Activated naive CD8-positive, alpha-beta T cell treated with anti-CD3 and anti-CD28 coated beads, Interleukin-2, amount 50 U/mL, for 16 hours (primary cell): ENCODE results near the gene PLXNA4.

Experiments
- DNase-seq: peaks from one replicate; pipeline ENCODE4 v3.0.0-alpha.2; 2020; ENCODE audit warnings: low read depth, low spot score

PLXNA4 gene

DNA sequence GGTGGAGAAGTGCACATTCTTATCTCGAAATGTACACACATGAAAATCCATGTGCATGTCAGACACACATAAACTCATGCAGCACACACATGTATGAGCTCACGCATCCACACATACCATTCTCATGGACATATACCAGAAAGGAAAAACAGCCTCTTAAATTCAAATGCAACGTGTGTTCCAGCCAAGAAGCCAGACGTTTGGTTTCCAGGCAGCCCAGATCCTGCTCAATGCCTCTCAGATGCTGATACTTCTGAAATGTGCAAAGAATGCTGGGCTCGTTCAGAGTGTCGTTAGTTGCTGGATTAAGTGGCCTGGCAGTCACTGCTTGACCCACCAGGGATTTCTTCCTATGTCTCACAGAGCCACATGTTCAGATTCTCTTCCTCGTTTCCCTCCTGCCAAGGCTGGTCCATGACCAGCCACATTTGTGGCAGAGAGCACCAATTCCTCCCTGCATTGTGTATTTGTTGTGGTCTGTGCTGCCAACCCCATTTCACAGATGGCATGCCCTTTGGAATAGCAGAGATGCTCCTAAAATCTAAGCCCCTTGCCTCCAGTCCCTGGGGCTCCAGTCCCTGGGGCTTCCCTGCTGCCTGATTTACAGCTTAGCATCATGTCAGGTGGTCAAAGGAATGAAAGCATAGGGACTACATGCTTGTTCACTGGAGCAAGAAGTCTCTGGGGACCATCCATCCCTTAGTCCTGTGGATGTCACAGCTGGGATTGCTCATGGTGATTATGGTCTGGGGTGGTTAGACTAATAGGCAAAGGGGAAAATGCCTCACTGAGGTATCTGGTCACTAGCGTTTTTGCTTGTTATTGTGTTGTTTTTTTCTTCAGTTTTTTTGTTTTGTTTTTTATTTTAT lies 426.6 kb downstream of the PLXNA4 start:
- no peak for DNase-seq

DNA sequence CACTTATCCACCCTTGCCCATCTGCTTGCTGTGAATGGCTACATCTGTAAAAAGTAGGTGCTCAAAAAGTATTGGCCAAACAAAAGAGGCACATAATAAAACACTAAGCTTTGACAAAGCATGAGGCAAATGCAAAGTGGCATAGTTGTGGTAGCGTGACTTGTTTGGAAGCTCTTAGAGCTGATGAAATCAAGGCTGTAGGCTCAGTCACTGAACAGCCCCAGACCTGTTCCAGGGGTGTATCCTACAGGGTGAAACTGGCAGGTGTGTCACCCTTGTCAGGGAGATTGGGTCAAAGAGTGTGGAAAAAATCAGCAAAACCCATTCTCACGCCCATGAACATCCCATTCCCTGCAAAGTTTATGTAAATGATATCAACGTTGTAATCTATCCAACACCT lies 427.4 kb downstream of the PLXNA4 start:
- no peak for DNase-seq

DNA sequence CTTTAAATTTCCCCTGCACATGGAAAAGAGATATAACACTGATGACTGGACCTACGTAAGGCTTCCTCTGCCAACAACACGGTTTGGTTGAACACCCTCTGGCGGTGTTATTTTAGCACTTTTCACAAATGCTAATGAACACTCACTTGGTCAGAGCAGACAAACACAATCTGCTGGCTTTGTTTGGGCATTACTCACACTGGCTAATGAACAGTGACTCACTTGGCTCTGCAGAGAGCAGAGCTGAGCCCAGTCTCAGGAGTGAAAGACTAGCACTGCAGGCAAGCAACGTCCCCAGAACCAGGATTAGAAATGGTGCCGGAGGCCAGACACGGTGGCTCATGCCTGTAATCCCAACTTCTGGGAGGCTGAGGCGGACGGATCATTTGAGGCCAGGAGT lies 430.8 kb downstream of the PLXNA4 start:
- DNase-seq = no peak

DNA sequence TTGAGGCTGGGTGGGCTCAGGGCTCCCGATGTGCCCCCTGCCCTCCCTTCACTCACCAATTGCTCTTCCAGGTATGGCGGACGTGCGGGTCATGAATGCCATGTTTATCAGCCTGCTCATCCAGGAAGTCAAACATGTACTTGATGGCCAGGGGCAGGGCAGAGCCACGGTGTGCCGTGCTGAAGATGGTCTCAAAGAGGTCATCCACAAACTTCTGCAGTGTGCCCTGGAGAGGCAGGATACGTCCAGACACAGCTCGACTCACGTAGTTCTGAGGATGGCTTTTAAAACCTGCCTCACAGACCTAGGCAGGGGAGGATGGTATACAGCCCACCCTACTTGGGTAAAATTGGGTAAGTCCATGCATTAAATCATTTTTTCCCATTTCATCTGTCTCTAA lies 431.2 kb downstream of the PLXNA4 start:
- DNase-seq = no peak

DNA sequence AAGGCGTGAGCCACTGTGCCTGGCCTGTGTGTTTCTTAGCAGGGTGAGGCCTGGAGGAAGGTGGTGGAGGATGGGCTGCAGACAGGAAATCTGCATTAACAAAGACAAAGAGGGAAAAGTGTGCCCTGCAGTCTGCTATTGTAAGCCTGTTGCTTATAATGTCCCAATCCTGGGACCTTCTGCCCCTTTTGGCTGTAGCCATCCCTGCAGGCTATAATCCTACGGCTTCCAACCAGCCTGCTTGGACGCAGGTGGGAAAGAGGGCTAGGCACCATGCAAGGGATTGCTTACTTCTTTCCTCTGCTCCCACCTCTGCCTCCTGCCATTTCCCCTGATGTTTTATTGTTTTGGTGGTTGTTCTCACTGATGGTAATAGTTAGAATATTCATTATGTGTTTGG lies 434.3 kb downstream of the PLXNA4 start:
- no peak for DNase-seq

DNA sequence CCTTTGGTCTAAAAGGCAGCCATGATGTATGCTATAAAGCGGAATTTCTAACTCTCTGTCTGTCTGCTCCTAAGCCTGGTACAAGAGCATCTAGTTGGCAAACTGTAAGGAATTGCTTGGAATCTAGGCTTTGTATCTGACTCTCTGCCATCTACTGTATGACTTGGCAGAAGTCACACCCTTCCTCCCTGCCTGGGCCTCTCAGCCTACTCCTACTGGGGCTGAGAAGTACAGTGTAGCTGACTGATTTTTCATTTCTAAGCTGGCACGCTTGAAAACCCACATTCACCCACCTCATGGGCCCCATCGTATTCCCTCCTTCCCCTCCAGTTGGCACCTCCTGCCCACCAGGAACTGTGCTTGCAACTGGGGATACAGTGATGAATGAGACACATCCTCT lies 435.2 kb downstream of the PLXNA4 start:
- DNase-seq = no peak

DNA sequence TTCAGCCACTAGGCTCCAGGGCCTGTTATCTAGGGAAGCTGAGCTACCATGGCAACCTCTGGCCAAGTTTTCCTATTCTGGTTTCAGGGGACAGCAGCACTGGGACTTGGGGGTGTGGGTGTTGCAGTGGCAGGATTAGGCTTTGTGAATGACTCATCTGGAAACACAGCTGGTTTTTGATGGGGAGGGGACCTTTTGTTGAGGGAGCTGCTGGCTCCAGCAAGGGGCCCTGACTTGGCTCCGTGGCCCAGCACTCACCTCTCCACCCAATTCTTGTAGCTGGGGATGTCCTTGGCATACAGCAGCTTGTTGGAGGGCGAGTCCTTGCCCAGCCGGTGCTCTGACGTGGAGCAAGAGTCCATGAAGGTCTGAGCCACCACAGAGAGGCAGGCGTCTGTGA lies 435.9 kb downstream of the PLXNA4 start:
- DNase-seq = no peak

DNA sequence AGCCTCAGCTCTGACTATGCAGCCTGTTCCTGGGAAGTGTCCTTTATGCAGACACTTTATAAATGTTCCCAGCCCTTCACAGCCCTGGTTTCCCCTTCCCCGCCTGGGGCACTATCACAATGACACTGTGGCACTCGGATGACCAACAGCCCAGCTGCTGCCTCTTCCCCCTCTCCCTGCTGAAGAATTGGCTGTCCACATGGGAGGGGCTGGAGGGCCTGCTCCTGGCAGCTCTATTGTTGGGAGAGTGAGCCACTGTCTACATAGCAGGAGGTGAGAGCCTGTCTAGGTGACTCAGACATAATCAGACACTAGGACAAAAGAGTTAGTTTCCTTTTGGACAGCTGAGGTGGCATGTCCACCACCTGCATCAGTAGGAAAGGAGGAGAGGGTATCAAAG lies 437.5 kb downstream of the PLXNA4 start:
- DNase-seq = no peak

DNA sequence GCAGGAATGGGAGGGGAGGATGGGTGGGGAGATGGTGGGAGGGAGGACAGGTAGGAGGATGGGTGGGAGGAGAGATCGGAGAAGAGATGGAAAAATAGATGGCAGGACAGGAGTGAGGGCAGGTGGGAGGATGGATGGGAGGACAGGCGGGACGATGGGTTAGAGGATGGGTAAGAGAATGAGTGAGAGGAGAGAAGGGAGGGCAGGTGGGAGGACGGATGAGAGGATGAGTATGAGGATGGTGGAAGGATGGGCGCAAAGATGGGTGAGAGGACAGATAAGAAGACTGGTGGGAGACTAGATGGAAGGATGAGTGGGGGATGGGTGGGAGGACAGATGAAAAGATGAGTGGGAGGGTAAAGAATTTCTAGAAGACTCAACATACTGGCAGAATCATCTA lies 438.6 kb downstream of the PLXNA4 start:
- DNase-seq = no peak

DNA sequence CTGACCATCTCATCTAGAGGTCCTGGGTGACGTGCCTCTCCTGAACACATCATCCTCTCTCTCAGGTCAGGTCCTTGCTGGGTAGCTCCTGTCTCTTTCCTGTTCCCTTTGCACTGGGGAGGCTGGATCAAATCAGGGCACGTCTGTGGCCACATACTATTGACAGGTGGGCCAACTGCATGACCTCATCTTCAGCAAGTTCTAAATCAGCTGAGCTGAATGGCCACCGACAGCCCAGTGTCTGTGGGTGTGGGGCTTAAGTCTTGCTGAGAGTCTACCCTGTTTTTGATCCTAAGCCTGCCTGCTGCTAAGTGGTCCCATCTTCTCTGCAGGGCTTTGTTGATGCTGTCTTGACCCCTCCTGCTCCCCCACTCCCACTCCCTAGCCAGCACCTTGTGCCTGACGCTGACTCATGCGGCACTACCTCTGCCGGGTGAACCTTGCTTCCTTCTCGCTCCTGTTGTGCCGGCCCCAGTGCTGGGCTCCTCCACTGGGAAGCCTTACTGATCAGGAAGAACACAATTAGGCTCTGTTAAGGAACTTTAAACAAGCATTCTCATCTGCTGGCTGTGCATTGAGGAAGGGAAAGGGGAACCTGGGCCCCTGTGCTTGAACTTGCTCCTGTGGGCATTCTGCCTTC lies 440.4 kb downstream of the PLXNA4 start:
- DNase-seq = no peak

DNA sequence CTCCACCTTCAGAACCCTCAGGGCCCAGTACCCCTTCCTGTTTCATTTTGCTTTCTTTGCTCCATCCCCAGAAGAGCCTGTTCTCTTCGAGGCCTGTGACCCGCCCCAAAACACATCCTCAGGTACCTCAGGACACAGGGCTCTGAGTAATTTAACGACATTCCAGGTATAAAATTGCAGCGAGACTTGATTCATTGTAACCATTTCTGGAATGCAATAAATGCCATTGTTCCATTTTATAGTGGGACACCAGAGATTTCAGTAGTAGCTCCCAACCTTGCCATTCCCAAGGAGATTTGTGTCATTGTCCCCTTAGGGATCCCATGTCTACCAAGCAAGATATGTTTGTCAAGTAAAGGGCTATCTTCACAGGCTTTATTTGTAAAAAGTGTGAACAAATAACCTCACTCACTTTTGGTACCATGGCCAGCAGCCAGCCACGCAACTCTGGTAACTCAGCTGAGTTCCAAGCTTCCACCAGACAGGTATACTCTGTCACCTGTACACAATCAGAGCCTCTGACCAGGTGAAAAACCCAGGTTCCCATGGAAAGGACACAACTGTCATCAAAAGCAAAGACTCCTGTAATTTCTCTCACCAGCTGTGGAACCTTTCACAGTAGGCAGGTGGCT lies 441.3 kb downstream of the PLXNA4 start:
- DNase-seq = no peak

DNA sequence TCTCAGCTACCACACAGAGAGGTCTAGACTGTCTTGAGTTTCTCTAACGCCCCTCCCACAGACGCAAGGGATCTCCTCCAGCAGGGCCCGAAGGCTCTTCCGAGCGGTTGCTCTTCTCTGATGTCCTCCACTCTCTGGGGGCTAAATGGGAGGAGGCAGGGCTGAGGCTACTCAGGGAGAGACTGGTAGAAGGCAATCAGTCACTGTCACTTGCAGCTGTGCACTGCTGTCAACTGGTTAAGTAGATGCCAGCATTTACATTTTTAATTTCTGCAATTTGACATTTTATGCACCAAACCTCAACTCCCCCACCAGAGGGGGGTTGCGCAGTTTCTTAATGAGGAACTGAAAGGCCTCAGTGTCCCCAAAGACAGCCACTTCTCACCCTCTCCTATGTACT lies 442.8 kb downstream of the PLXNA4 start:
- no peak for DNase-seq

DNA sequence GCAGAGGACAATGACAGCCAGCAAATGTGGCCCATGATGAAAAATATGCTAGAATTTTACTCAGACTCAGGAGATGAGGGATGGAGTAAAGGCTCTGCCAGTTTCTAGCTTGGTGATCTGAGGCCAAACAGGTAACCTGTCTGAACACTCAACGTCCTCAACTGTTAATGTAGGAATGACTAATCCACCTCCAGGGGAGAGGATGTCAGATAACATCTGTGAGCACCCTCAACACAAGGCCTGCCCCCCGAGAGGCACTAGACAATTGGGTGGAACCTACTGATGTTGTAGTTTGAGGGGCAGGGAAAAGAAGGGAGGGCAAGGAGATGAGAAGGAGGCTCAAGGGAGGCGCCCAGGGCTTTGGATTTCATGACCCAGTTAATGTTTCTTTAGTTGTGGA lies 445.1 kb downstream of the PLXNA4 start:
- no peak for DNase-seq

DNA sequence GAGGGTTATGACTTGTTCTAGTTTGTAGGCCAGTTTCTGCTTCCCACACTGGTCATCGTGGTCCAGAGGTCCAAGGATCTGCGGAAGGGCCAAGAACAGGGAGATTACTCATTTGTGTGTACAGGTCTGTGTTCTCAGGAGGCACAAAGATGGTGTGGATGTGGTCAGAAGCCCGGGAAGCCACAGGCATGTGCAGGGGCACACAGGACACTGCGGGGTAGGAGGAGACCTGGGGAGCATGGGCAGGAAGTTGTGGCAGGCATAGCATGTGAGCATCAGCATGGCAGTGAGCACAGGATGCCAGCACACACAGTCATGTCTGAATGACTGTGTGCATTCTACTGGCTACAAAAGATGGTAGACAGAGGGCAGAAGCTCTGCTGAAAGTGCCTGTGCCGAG lies 445.8 kb downstream of the PLXNA4 start:
- no peak for DNase-seq

DNA sequence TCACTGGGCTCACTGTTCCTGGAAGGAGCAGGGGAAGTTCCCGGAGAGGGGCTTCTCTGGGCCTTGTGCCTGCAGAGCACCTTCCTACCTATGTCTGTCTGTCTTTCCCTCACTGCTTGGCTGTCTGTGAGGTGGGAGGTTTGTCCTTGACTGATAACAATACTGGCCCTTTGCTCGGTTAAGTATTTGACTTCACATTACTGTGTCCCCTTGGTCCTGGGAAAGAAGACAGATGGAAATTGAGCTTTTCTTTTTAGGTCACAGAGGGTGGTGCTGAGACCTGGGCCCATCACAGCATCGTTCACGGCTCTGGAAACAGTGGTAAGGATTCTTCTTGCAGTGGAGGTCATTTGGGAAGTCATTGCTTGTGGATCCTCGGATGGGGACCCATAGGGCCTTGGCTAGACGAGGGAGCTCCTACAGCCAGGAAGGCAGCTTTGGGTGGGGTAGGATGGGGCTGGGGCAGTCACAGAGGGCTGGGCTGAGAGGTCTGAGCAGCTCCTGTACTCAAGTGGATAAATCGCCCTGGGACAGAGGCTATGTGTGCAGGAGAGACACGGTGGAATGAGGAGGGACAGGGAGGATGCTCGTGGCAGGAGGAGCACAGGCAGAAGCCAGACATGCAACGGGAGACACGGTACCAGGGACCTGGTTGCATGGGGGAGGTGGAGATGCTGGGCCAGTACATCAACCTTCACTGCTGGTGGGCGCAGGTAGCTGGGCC lies 450.2 kb downstream of the PLXNA4 start:
- DNase-seq = no peak

DNA sequence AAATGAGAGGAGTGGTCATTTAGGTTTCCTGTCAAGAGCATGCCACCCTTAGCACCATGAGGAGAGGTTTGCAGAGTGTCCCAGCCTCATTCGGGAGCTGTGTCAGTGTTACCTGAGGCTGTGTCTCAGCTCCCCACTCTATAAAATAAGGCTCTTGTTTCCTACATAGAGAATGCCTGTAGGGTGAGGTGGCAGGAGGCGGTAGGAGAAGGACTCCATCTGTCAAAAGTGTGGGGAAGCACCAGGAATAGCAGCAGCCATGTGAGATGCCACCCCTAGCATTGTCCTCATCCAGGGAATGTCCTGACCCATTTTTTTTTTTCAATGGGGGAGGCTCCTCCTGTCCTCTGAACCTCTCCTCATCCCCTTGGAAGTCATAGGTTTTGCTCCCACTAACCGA lies 451.2 kb downstream of the PLXNA4 start:
- no peak for DNase-seq

DNA sequence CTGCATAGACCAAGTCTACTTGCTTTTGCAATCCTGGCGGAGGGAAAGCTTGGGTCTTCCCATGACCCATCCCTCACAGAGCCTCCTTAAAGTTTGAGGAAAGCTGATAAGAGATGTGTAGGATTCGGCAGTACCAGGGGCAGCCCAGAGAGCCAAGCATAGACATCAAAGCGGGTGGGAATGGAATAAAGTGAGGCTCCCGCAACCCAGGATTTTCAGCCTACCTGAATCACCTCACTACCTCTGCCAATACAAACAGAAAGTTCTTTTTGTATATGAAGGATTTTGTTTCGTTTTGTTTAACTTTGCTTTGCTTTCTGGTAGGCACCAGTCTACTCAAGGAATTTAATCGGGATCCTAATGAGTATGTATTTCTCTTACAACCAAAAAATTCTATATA lies 451.7 kb downstream of the PLXNA4 start:
- no peak for DNase-seq

DNA sequence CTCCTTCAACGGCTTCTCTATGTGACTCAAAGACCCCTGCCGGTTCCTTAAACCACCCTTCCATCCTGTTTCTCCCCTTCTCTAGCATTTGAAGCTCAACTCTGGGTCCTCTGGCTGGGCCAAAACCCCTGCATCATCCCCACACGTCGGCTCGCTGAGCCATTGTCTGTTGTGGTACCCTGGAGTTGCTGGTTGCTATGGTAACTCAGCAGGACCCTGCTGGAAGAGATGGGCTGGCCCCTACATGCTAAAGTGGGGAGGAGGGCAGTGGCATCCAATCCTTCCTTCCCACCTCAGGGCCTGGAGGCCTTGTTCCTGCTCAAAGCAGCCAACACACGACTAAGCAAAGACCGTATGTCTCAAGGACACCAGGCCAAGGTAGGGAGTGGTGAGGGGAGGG lies 452.5 kb downstream of the PLXNA4 start:
- no peak for DNase-seq

DNA sequence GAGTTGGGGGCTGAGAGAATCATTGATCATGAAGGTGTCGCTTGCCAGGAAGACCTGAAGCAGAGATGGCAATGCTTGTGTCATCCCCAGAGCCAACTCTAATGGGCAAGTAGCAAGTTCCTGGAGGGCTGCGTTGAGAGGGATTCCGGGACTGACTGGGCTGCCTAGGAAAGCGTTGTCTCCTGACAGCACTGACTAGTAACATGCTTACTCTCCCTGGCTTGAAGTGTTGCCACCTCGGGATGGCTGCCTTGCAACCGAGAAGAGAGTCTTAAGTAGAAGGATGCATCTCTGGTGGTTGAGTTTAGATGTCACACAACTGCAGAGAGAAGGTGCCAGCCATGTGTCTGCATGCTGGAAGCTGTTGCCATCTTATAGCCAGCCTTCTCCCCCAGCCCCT lies 453.4 kb downstream of the PLXNA4 start:
- DNase-seq = no peak

DNA sequence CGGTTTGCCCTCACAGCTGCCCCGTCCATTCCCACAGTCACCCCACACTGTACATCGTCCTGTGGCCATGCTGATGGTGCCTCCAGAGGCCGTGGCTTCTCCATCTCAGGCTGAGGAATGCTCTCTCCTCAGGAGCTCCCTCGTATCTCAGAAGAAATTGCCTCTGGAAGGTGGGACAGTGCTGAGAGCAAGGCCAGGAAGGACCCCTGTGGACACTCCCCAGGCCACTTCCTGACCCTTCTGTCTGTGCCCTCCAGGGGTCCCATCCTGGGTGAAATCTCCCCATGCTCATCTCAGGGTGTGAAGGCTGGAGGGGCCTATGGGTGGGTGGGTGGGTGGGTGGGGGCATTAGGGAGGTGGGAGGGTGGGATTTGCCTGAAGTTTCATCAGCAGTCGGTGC lies 454.3 kb downstream of the PLXNA4 start:
- DNase-seq = no peak

DNA sequence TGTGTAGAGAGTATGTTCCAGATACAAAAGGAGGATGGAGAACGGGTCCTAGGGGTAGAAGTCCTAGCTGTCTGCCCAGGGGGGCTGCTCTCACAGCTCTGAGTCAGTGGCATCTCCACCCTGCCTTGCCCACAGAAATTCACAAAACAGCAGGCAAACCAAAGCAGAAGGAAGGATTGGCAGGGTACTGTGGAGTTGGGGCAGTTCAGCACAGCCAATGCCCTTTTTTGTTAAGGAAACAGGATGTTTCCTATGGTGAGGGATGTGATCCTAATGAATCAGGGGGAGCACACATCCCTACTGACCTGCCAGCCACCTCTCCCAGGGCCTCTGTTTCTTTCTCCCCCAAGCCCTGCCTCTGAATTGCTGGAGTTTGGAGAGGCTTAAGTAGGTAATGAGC lies 457.6 kb downstream of the PLXNA4 start:
- no peak for DNase-seq

DNA sequence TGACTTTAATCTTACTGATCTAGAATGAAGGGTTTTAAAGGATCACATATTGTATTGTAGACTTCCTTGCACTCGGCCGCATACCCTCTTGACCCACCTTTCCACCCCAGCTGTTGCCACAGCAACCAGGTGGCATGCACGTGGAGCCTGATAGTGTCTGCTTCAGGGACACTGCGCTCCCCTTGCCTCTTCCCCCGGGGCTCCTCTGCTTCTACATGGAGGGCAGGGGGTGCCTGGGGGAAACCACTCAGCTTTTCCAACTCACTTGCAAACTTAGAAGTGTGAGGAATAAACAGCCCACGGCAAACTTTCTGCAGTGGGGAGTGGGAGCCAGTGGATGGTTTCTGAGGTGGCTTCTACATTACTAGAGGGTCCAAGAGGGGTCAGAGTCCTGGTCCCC lies 458.6 kb downstream of the PLXNA4 start:
- no peak for DNase-seq
